HG03066 (cell line): ENCODE measurements around the gene PPARG.

Source experiments
- ATAC-seq: cut with Tn5 transposase; IDR thresholded peaks from one replicate; pipeline ENCODE4 v1.9.1; 2021; ENCODE audit warnings: low read depth; ENCODE audit not compliant: unreplicated experiment

The PPARG gene

GRCh38 chr3:12339701-12340480 lies 51.0 kb downstream of the PPARG start:
- ATAC-seq: no peak

- ATAC-seq: no peak
Observed at GRCh38 chr3:12340506-12340905, 51.6 kb downstream of the PPARG start.

DNA sequence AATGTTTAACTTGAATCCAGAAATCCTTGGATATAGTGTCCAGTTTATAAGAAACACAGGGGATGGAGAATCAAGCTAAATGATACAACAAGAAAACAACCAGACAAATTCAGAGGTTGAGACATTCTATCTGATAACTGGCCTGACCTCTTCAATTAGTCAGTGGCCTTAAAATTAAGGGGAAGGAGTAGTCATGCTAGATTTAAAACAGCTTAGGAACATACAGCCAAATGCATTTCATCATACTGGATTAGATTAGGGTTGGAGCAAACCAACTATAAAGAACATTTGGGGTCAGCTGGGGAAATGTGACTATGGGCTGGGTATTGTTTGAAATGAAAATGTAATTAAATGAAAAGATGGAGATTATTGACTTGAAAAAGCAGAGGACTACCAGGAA lies 53.3 kb downstream of the PPARG start:
- ATAC-seq: no peak

GRCh38 chr3:12343047-12343501 lies 54.2 kb downstream of the PPARG start:
- no peak for ATAC-seq

GRCh38 chr3:12345141-12345561 lies 56.3 kb downstream of the PPARG start:
- no peak for ATAC-seq

DNA sequence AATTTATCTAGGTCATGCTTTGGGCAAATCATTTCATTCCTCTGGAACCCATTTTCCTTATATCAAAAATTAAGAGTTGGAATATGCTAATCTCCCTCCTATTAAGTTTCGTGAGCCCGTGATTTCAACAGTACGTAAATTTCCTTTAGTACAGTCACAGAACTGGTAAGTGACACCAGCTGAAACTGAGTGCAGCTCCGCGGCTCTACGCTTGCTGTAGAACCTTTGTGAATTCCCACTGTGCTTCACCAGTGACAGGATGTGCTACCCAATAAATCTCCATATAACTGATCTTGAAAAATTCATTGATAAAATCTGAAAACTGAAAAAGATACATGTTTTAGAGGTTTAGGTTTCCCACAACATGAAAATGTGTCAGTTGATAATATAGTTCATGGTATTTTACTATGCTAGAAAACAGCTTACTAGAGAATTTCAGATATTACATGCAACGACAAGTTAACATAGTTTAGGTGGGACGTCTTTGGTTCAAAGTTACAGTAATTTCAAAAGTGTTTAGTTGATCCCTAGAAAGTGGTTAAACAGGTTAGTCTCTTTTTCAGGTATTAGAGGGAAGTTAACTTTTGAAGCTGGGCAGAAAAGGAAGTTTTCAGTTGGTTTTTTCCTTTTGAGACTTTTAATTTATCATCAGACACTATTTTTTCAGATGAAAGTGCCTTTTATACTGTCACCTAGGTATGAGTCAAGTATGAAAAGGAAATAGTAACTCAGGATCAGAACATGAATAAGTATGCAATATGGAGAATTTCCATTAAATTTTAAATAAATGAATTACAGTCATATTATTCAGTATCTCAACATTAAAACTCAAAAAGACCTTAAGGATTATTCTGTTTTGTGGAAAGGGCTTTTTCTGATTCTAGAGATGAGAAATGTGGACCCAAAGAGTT lies 57.0 kb downstream of the PPARG start:
- ATAC-seq: no peak

GRCh38 chr3:12347301-12347700 lies 58.4 kb downstream of the PPARG start:
- no peak for ATAC-seq

DNA sequence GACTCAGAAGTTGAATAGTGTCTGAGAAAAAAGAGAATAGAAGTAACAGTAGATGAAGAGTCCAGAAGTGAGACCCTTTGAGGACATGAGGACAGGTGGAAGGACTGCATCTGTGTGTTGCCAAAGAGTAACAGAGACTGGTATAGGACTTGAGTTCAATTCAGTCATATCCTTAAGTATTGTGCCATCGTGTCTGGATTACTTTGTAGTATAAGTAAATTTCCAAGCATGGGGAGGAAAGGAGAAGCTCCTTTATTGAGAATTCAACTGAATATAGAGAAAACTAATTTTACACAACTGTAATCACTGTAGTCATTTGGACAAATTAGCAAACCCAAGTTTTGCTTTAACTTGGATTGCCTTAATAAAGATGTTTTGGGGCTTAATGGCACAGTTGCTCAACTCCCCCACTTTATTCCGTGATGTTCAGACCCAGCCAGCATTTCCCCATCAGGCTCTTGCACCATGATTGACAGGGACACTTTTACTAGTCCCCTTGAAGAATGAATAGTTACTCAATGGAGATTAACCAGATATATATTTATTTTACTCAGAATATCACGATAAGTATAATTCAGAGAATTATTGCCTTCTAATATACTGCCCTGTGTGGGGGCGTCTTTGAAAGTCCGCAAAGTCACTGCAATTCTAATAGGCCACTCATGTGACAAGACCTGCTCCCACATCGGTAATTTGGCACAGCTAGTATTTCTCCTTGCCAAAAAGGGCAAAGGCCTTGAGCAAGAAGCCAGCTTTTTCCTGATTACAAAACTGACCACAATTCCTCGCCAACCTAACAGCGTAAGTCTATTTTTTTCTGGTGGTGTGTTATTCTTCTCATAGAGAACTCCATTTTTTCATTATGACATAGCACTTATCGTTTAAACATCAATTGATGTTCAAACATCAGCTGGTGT lies 61.3 kb downstream of the PPARG start:
- no peak for ATAC-seq

DNA sequence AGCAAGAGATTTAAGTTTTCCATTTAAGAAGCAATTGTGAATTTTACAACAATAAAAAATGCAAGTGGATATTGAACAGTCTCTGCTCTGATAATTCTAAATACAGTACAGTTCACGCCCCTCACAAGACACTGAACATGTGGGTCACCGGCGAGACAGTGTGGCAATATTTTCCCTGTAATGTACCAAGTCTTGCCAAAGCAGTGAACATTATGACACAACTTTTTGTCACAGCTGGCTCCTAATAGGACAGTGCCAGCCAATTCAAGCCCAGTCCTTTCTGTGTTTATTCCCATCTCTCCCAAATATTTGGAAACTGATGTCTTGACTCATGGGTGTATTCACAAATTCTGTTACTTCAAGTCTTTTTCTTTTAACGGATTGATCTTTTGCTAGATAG lies 62.3 kb downstream of the PPARG start:
- no peak for ATAC-seq

- ATAC-seq: no peak
Observed at GRCh38 chr3:12352253-12352652, 63.4 kb downstream of the PPARG start.

DNA sequence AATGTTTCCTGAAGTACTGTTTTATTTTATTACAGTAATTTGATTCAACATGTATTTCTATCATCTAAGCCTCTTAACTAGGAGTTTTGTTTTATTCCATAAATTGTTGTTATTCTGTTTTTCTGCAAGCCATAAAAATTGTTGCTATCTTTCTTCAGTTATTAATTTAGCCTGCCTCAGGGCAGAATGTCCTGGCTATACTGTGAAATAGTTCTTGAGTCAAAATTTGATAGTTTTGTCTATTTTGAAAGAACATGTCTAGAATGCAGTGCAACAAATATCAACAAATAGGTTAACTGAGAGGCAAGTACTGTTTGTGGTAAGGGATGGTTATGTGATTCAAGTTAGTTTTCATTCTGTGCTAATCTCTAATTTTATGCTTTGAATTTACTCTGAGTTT lies 63.9 kb downstream of the PPARG start:
- no peak for ATAC-seq

DNA sequence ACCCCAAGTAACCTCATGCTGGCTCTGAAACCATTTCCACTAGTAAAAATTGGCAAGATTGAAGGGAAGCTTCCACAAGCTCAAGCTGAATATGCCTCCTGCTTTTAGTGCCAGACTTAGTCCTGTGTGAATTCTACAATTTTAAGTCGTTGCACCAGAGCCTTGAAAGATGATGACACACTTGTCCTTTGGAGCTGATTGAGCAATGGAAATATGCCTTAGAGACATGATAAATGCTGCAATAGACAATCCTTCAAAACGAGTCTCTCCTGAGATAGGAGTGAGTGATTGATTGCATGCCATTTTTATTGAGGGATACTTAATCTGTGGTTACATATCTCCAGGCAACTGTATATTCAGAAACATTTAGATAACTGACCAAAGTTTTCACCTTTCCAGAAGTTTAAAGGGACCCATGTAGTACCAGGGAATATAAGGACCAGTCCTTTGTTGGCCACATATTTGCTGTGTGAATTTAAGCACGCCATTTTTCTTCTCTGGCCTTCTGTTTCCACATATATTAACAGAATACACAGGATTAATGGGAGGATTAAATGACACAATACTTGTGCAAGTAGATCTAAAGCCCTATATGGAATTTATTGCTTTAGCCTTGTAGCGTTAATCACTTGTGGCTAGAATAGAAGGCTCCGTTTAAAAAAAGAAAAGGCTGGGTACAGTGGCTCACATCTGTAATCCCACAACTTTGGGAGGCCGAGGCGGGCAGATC lies 65.1 kb downstream of the PPARG start:
- ATAC-seq: no peak

- no peak for ATAC-seq
Observed at GRCh38 chr3:12356175-12356574, 67.3 kb downstream of the PPARG start.

DNA sequence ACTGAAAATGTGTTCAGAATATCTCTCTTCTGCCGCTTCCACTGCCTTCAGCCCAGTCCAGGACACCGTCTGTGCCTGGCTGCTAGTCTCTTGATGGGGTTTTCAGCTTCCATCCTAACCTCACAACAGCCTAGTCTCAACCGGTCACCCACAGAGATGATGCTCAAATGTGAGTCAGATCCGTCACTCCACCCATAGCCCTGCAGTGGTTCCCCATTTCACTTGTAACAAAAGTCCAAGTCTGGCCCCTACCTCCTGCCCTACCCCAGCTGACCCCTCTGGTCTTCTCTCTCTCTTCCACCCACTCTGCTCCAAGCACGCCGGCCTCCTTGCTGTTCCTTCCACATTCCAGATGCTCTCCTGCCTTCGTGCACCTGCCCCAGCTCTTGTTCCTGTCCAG lies 68.1 kb downstream of the PPARG start:
- no peak for ATAC-seq

DNA sequence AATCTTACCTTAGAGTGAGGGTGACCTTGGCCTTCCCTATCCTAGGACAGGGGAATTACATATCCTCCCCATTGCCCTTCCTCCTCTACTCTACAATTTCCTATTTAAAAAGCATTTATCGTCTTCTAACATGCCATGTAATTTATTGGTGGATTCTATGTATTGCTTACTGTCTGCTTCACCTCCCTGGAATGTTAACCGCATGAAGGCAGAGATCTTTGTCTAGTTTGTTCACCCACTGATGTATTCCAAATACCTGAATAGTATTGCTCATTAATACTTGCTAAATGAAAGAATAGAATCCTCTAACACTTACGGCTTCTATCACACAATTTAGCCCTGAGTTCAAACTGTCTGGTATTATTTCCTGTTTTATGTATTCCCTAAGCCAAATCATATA lies 68.6 kb downstream of the PPARG start:
- ATAC-seq: no peak

DNA sequence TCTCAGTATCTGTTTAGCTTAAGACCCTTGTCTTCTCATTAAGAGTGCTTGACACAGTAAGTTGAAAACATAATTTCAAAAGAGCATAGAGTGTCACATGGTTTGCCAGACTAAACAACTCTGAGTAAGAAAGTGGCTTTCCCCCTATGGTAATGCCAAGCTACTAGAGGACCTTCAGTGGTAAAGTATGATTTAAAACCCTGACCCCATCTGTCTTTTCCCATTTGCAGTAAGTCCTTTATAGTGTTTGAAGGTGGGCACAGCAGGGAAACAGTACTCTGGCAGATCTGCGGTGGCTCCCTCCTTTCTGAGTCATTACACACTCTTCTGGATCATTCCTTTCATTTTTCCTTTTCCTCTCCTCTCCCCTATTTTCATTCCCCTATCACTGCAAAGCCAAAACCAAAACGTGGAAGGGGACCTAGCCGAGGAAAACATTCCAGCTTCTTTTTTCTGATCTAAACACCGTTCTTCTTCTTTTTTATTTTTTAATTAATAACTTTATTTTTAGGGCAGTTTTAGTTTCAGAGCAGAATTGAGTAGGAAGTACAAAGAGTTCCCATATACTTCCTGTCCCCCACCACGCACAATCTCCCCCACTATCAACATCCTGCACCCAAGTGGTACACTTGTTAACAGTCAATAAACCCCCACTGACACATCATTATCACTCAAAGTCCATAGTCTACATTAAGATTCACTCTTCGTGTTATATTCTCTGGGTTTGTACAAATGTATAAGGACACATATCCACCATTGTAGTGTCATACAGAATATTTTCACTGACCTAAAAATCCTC lies 74.7 kb downstream of the PPARG start:
- ATAC-seq: no peak

GRCh38 chr3:12367346-12367745 lies 78.5 kb downstream of the PPARG start:
- ATAC-seq: no peak

- ATAC-seq: no peak
Observed at GRCh38 chr3:12369029-12369428, 80.2 kb downstream of the PPARG start.

DNA sequence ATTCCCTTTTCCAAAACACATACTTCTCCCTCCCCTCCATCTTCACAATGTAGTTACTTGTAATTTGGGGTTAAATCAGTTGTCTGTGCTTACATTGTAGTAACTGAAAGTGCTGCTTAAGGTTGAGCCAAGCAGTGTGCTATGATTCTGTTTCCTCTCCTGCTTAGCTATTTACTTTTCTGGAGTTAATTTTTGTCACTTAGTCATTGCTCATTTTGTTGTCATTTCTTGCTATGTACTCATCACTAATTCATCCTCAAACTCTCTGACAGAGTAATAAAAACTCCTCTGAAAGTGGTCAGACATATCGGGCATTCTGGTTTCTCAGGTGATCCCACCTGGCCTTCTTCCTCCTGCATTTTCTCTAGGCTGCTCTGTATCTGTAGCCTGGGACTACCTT lies 80.7 kb downstream of the PPARG start:
- no peak for ATAC-seq
